Measurements from ENCODE around the gene ASPSCR1. TPM values are rescaled to one million over a fixed set of nuclear protein-coding genes. Genes with fewer than 3 reads are reported as not detected.

The ASPSCR1 gene
- total and polyA plus RNA-seq, 2 of the 13 experiments (the other 11 are each of a cell fraction or from before 2014, with no cell fraction given): 274 to 314 TPM

DNA sequence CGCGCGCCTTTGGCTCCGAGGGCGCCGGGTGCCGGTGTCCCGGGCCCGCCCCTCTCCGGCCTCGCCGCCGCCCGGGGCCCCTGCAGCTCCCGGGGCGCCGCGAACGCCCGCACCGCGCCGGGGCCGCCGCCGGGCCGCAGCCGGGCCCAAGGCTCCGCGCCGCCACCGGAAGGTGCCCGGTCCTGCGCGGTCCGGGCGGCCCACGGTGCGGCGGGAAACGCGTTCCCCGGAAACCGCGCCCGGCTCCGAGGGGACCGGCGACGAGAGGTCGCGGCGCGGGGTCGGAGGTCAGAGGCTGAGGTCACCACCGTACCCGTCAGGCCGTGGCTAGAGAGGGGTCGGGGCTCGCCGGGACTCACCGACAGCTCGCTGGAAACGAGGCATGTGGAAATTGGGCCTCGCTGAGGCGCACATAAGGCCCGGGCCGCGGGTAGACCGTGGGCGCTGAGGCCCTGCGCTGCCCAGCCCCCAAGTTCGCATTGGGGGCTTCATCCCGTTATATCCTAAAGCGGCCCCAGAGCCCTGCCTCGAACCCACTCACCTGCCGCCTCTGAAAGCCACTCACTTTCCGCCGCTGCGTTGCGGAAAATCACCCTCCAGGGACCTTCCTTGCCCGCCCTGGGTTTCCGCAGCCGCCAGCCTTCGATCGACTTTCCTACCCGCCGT lies 88.3 kb downstream of the ASPSCR1 start, which contains the start of gene DUS1L (continued):
- TF ChIP-seq GATAD2A (CRISPR knock-in tag; IDR thresholded peaks at IDR 0.05) (peak; percentile 76; the same call in 1 of the 2 replicates), SRY (CRISPR knock-in tag; IDR thresholded peaks at IDR 0.05) (peak; percentile 96), NFYB (CRISPR knock-in tag; IDR thresholded peaks at IDR 0.05) (peak; percentile 45; the same call in 1 of the 2 replicates), AKAP8 (CRISPR knock-in tag; IDR thresholded peaks at IDR 0.05) (peak; percentile 91), ZNF746 (CRISPR knock-in tag; IDR thresholded peaks at IDR 0.05) (no peak; the same call in 1 of the 2 replicates), MTF2 (CRISPR knock-in tag; IDR thresholded peaks at IDR 0.05; ENCODE audit: borderline replicate concordance) (no peak; the same call in 1 of the 2 replicates), THYN1 (CRISPR knock-in tag; IDR thresholded peaks at IDR 0.05; ENCODE audit: borderline replicate concordance, low read depth) (no peak), SMAD1 (CRISPR knock-in tag; IDR thresholded peaks at IDR 0.05; ENCODE audit: borderline replicate concordance, low read depth) (peak; percentile 55; the same call in 1 of the 2 replicates), TFE3 (CRISPR knock-in tag; IDR thresholded peaks at IDR 0.05) (peak; percentile 57; the same call in 1 of the 2 replicates), KLF12 (CRISPR knock-in tag; IDR thresholded peaks at IDR 0.05; ENCODE audit: borderline replicate concordance) (peak; percentile 52; the same call in 1 of the 2 replicates), ZNF34 (CRISPR knock-in tag; IDR thresholded peaks at IDR 0.05; ENCODE audit: borderline replicate concordance) (0 out of 2 replicates have a peak, but pooled peaks have one; percentile 51), ZNF563 (CRISPR knock-in tag; IDR thresholded peaks at IDR 0.05) (peak; percentile 81; the same call in 1 of the 2 replicates), ZNF614 (CRISPR knock-in tag; IDR thresholded peaks at IDR 0.05; ENCODE audit: borderline replicate concordance) (peak; percentile 92; the same call in 1 of the 2 replicates), MED1 (CRISPR knock-in tag; IDR thresholded peaks at IDR 0.05) (peak; percentile 78), ZBTB43 (CRISPR knock-in tag; conservative IDR thresholded peaks at IDR 0.05) (no peak), CHD4 (IDR thresholded peaks at IDR 0.05; ENCODE audit: borderline replicate concordance, low read length) (0 out of 2 replicates have a peak, but pooled peaks have one; percentile 46), ZSCAN25 (CRISPR knock-in tag; IDR thresholded peaks at IDR 0.05) (peak; percentile 65), ZNF883 (CRISPR knock-in tag; IDR thresholded peaks at IDR 0.05; ENCODE audit: not compliant biosample characterization) (peak; percentile 69), RBM39 (IDR thresholded peaks at IDR 0.05; ENCODE audit: low read depth, low read length, poor library complexity, severe bottlenecking) (peak; percentile 71), SOX5 (CRISPR knock-in tag; IDR thresholded peaks at IDR 0.05; ENCODE audit: borderline replicate concordance) (peak; percentile 60), HMGA1 (CRISPR knock-in tag; conservative IDR thresholded peaks at IDR 0.05) (no peak), NR2F1 (CRISPR knock-in tag; IDR thresholded peaks at IDR 0.05) (peak; percentile 100)
- TF ChIP-seq, protein P1, sequence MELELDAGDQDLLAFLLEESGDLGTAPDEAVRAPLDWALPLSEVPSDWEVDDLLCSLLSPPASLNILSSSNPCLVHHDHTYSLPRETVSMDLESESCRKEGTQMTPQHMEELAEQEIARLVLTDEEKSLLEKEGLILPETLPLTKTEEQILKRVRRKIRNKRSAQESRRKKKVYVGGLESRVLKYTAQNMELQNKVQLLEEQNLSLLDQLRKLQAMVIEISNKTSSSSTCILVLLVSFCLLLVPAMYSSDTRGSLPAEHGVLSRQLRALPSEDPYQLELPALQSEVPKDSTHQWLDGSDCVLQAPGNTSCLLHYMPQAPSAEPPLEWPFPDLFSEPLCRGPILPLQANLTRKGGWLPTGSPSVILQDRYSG (CRISPR knock-in tag; IDR thresholded peaks at IDR 0.05): no peak
- TF ChIP-seq, protein P2, sequence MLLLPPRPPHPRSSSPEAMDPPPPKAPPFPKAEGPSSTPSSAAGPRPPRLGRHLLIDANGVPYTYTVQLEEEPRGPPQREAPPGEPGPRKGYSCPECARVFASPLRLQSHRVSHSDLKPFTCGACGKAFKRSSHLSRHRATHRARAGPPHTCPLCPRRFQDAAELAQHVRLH (CRISPR knock-in tag; IDR thresholded peaks at IDR 0.05; ENCODE audit: borderline replicate concordance, low read depth): peak; percentile 81; the same call in 1 of the 2 replicates
- TF ChIP-seq, protein P3, sequence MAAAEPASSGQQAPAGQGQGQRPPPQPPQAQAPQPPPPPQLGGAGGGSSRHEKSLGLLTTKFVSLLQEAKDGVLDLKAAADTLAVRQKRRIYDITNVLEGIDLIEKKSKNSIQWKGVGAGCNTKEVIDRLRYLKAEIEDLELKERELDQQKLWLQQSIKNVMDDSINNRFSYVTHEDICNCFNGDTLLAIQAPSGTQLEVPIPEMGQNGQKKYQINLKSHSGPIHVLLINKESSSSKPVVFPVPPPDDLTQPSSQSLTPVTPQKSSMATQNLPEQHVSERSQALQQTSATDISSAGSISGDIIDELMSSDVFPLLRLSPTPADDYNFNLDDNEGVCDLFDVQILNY (CRISPR knock-in tag; conservative IDR thresholded peaks at IDR 0.05): peak; percentile 86
